HL-60 (cell line): ENCODE data around the gene EFNA5.

Experiments used
- DNase-seq, 2 experiments: peaks; one replicate each; pipeline ENCODE4 v3.0.0-alpha.2; 2010 to 2020; ENCODE audit warnings: low read depth in 1 of 2, low spot score in 1 of 2
- H3K27ac ChIP-seq: fragments of 250-450 bp; sonication (Bioruptor Pico); replicated peaks from 2 replicates; pipeline ENCODE4 v1.5.1; 2020; ENCODE audit warnings: mild to moderate bottlenecking, moderate library complexity
- H3K27me3 ChIP-seq: fragments of 250-450 bp; sonication (Bioruptor Pico); 2 replicates; pipeline ENCODE4 v1.5.1; 2021; ENCODE audit warnings: mild to moderate bottlenecking, moderate library complexity; ENCODE audit not compliant: insufficient read depth, poor library complexity, severe bottlenecking
- H3K4me3 ChIP-seq: replicated peaks from 2 replicates; pipeline ENCODE4 v1.5.1; 2011; ENCODE audit warnings: mild to moderate bottlenecking, control low read depth, low read length; ENCODE audit not compliant: insufficient read depth
- GABPA ChIP-seq: IDR thresholded peaks from 2 replicates; pipeline ENCODE4 v1.6.1; 2012; ENCODE audit warnings: low read depth
- POLR2AphosphoS5 ChIP-seq: IDR thresholded peaks from 2 replicates; pipeline ENCODE4 v1.6.1; 2012; ENCODE audit warnings: low read depth
- SPI1 ChIP-seq: IDR thresholded peaks from 2 replicates; pipeline ENCODE4 v1.6.1; 2012; ENCODE audit warnings: low read depth, mild to moderate bottlenecking, borderline replicate concordance
- TF ChIP-seq, protein P1 (sequence below): IDR thresholded peaks from one replicate; pipeline ENCODE4 v1.5.1; 2011; ENCODE audit warnings: low read length, control low read depth, inconsistent platforms; ENCODE audit not compliant: insufficient read depth
- TF ChIP-seq, protein P2 (sequence below): IDR thresholded peaks from 2 replicates; pipeline ENCODE4 v1.6.1; 2012; ENCODE audit warnings: low read depth; ENCODE audit not compliant: insufficient replicate concordance

EFNA5 gene

DNA sequence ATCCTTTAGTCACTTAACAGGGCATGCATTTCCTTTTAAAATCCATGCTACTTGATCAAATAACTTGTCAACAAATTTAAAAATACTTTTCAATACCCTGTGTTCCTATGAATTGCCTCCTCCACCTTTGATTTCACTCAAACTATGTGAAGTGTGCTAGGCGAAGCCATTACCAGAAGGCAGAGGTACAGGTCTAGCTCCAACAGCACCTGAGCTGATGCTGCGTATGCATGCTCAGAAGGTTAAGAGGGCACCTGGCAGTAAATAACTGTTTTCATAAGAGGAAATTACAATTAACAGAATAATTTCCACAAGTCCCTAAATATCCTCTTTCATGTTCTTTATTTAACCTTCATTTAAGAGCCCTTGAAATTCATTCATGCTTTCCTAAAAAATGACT lies 251.8 kb downstream of the EFNA5 start:
- no peak for DNase-seq

DNA sequence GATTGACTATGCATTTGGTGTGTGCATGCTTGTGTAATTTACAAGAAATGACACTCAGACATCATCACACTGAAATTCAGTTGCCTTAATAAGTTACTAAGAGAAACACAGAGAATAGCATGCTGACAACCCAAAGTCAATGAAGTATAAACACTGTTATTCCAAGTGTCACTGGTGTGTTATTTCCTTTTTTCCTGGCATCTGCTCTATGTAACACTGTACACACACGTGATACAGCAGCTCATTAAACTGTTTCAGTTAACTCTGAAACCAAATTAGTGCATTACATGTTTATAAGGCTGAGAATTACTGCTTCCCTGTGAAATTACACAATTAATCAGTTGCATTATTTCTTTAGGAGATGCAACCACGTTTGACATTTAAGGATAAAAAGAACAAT lies 252.7 kb downstream of the EFNA5 start:
- no peak overlapping the region for H3K27ac ChIP-seq
- no peak overlapping the region for H3K4me3 ChIP-seq
- H3K27me3 ChIP-seq, result no peaks in the 10 kb centered on the region
- TF ChIP-seq GABPA (no peak), SPI1 (no peak), POLR2AphosphoS5 (no peak)
- TF ChIP-seq, protein P1, sequence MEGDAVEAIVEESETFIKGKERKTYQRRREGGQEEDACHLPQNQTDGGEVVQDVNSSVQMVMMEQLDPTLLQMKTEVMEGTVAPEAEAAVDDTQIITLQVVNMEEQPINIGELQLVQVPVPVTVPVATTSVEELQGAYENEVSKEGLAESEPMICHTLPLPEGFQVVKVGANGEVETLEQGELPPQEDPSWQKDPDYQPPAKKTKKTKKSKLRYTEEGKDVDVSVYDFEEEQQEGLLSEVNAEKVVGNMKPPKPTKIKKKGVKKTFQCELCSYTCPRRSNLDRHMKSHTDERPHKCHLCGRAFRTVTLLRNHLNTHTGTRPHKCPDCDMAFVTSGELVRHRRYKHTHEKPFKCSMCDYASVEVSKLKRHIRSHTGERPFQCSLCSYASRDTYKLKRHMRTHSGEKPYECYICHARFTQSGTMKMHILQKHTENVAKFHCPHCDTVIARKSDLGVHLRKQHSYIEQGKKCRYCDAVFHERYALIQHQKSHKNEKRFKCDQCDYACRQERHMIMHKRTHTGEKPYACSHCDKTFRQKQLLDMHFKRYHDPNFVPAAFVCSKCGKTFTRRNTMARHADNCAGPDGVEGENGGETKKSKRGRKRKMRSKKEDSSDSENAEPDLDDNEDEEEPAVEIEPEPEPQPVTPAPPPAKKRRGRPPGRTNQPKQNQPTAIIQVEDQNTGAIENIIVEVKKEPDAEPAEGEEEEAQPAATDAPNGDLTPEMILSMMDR, result no peak
- TF ChIP-seq, protein P2, sequence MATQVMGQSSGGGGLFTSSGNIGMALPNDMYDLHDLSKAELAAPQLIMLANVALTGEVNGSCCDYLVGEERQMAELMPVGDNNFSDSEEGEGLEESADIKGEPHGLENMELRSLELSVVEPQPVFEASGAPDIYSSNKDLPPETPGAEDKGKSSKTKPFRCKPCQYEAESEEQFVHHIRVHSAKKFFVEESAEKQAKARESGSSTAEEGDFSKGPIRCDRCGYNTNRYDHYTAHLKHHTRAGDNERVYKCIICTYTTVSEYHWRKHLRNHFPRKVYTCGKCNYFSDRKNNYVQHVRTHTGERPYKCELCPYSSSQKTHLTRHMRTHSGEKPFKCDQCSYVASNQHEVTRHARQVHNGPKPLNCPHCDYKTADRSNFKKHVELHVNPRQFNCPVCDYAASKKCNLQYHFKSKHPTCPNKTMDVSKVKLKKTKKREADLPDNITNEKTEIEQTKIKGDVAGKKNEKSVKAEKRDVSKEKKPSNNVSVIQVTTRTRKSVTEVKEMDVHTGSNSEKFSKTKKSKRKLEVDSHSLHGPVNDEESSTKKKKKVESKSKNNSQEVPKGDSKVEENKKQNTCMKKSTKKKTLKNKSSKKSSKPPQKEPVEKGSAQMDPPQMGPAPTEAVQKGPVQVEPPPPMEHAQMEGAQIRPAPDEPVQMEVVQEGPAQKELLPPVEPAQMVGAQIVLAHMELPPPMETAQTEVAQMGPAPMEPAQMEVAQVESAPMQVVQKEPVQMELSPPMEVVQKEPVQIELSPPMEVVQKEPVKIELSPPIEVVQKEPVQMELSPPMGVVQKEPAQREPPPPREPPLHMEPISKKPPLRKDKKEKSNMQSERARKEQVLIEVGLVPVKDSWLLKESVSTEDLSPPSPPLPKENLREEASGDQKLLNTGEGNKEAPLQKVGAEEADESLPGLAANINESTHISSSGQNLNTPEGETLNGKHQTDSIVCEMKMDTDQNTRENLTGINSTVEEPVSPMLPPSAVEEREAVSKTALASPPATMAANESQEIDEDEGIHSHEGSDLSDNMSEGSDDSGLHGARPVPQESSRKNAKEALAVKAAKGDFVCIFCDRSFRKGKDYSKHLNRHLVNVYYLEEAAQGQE, result no peak
- DNase-seq, result no peak

More for the DNA sequence above, 251.8 kb downstream of the EFNA5 start:
- Histone ChIP-seq H3K27me3 (no peaks in the 10 kb centered on the region), H3K27ac (no peak overlapping the region), H3K4me3 (no peak overlapping the region)
- TF ChIP-seq, protein P2, result no peak
- no peak for TF ChIP-seq SPI1
- TF ChIP-seq POLR2AphosphoS5, result no peak
- TF ChIP-seq, protein P1, result no peak
- no peak for TF ChIP-seq GABPA

DNA sequence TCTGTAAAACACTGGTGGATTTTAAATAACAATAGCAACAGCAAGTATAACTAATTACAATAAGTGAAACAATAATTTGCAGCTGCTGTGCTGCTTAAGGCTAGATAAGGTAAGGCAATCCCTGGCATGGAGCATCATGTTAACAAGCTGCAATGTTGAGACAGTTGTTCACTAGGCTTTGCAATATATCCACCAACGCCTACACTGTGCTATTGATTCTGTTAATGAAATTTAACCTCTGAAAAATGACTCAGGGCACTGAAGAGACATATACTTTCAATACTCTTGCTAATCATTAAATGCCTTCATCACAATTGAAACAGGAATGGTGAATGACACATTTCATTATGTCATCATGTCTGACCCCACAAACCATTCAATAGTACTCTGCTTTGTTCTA lies 255.0 kb downstream of the EFNA5 start:
- DNase-seq, result no peak
- no peaks in the 10 kb centered on the region for H3K27me3 ChIP-seq
- H3K4me3 ChIP-seq, result no peak overlapping the region
- no peak overlapping the region for H3K27ac ChIP-seq
- TF ChIP-seq, protein P2, result no peak
- TF ChIP-seq SPI1 (no peak), POLR2AphosphoS5 (no peak), GABPA (no peak)
- TF ChIP-seq, protein P1, result no peak
